SK-N-SH (cell line): ENCODE measurements around the gene PARD3B. TPM values are rescaled to one million over a fixed set of nuclear protein-coding genes. Genes with fewer than 3 reads are reported as not detected.
A peak's percentile ranks its signal among the peaks of the same experiment; 100 is the strongest.

Experiments
- CTCF ChIA-PET: fragments of 300-600, 350-600 bp; formaldehyde crosslinking; extraction: SDS; loops from one replicate; lab custom pipeline; 2021; lab: Yijun Ruan, JAX
- POLR2A ChIA-PET: fragments of 350-600 bp; sonication (Branson Sonifier 250); formaldehyde crosslinking; extraction: SDS; loops from one replicate; lab custom pipeline; 2020; ENCODE audit warnings: antibody characterized with exemption, inconsistent platforms; lab: Yijun Ruan, JAX
- DNase-seq: peaks from one replicate; pipeline ENCODE4 v3.0.0; 2012
- H2AFZ ChIP-seq: fragments of 200-600 bp; sonication (generic); 2 replicates; pipeline ENCODE4 v1.8.1; 2016; ENCODE audit warnings: antibody characterized with exemption, mild to moderate bottlenecking, low read depth
- H3F3A ChIP-seq: fragments of 200-600 bp; sonication (generic); replicated peaks from 2 replicates; pipeline ENCODE3; 2016; ENCODE audit warnings: antibody characterized with exemption, mild to moderate bottlenecking; ENCODE audit not compliant: insufficient read depth
- H3K27ac ChIP-seq, 2 experiments: fragments of 200-500 bp in 1 of 2; fragments of 200-600 bp in 1 of 2; sonication (Bioruptor generic) in 1 of 2; sonication (generic), shearing (Covaris generic) in 1 of 2; 2 replicates each; pipeline versions ENCODE4 v1.5.1 to v1.6.1; 2014 to 2016; ENCODE audit warnings: low read depth in 2 of 2, inconsistent platforms in 1 of 2, low read length in 1 of 2, mild to moderate bottlenecking in 1 of 2, mixed read lengths in 1 of 2
- H3K27me3 ChIP-seq: fragments of 200-600 bp; sonication (generic), shearing (Covaris generic); 2 replicates; pipeline ENCODE4 v1.6.1; 2016; ENCODE audit warnings: mixed run types; ENCODE audit not compliant: insufficient read depth
- H3K36me3 ChIP-seq, 2 experiments: fragments of 200-500 bp in 1 of 2; fragments of 200-600 bp in 1 of 2; sonication (Bioruptor generic) in 1 of 2; sonication (generic) in 1 of 2; replicated peaks in 1 of 2; 2 replicates each; pipeline versions ENCODE3 to v1.5.1; 2014 to 2016; ENCODE audit warnings: low read length in 1 of 2, mild to moderate bottlenecking in 1 of 2; ENCODE audit not compliant: insufficient read depth in 2 of 2, control insufficient read depth in 1 of 2
- H3K4me1 ChIP-seq, 2 experiments: fragments of 200-500 bp in 1 of 2; fragments of 200-600 bp in 1 of 2; sonication (Bioruptor generic) in 1 of 2; sonication (generic), shearing (Covaris generic) in 1 of 2; 2 replicates each; pipeline versions ENCODE4 v1.5.1 to v1.6.1; 2014 to 2016; ENCODE audit warnings: low read depth in 1 of 2, low read length in 1 of 2, mixed run types in 1 of 2; ENCODE audit not compliant: insufficient read depth in 2 of 2, control insufficient read depth in 1 of 2
- H3K4me2 ChIP-seq: fragments of 200-600 bp; sonication (generic), shearing (Covaris generic); 2 replicates; pipeline ENCODE4 v1.6.1; 2017; ENCODE audit warnings: mixed run types
- H3K4me3 ChIP-seq, 2 experiments: fragments of 200-500 bp in 1 of 2; fragments of 200-600 bp in 1 of 2; sonication (Bioruptor generic) in 1 of 2; sonication (generic), shearing (Covaris generic) in 1 of 2; 2 replicates each; pipeline versions ENCODE4 v1.5.1 to v1.8.1; 2014 to 2016; ENCODE audit warnings: low read depth in 2 of 2, inconsistent platforms in 1 of 2, low read length in 1 of 2, mild to moderate bottlenecking in 1 of 2, mixed read lengths in 1 of 2, moderate library complexity in 1 of 2
- H3K79me2 ChIP-seq: fragments of 200-600 bp; sonication (generic); 2 replicates; pipeline ENCODE4 v1.8.1; 2017; ENCODE audit warnings: mild to moderate bottlenecking; ENCODE audit not compliant: insufficient read depth
- H3K9ac ChIP-seq: fragments of 200-600 bp; sonication (generic); 2 replicates; pipeline ENCODE4 v1.6.1; 2017; ENCODE audit warnings: mixed run types
- H3K9me2 ChIP-seq: fragments of 200-600 bp; sonication (generic); 2 replicates; pipeline ENCODE4 v1.6.1; 2017; ENCODE audit warnings: mixed run types
- H3K9me3 ChIP-seq: fragments of 200-600 bp; sonication (generic); 2 replicates; pipeline ENCODE4 v1.6.1; 2017; ENCODE audit warnings: mixed run types, mild to moderate bottlenecking, moderate library complexity
- H4K20me1 ChIP-seq: fragments of 200-600 bp; sonication (generic); 2 replicates; pipeline ENCODE4 v1.6.1; 2017; ENCODE audit warnings: mild to moderate bottlenecking, mixed run types; ENCODE audit not compliant: insufficient read depth
- CHD2 ChIP-seq: fragments of 150-350 bp; IDR thresholded peaks from 2 replicates; pipeline ENCODE4 v1.6.1; 2018; ENCODE audit warnings: low read length; ENCODE audit not compliant: partially characterized antibody
- ELF1 ChIP-seq: IDR thresholded peaks from 2 replicates; pipeline ENCODE4 v1.4.0; 2012
- EP300 ChIP-seq, 2 experiments: IDR thresholded peaks; 2 replicates each; pipeline versions ENCODE4 v1.4.0 to v1.6.1; 2012; ENCODE audit warnings: borderline replicate concordance in 1 of 2, low read depth in 1 of 2, low read length in 1 of 2
- FOSL2 ChIP-seq: IDR thresholded peaks from 2 replicates; pipeline ENCODE4 v1.4.0; 2012; ENCODE audit warnings: low read depth, mild to moderate bottlenecking, moderate library complexity, borderline replicate concordance
- FOXM1 ChIP-seq: IDR thresholded peaks from 2 replicates; pipeline ENCODE4 v1.4.0; 2012; ENCODE audit warnings: low read depth, mild to moderate bottlenecking
- GABPA ChIP-seq: IDR thresholded peaks from 2 replicates; pipeline ENCODE4 v1.4.0; 2012; ENCODE audit warnings: low read depth, mild to moderate bottlenecking
- GATA2 ChIP-seq: sonication (generic); formaldehyde crosslinking; IDR thresholded peaks from 2 replicates; pipeline ENCODE4 v1.5.0; 2020; ENCODE audit warnings: mild to moderate bottlenecking, missing genetic modification reagents
- IRF3 ChIP-seq: fragments of 150-350 bp; IDR thresholded peaks from 2 replicates; pipeline ENCODE4 v1.6.1; 2016; ENCODE audit warnings: mild to moderate bottlenecking, low read depth, low read length
- JUND ChIP-seq: IDR thresholded peaks from 2 replicates; pipeline ENCODE4 v1.4.0; 2012
- MEF2A ChIP-seq: IDR thresholded peaks from 2 replicates; pipeline ENCODE4 v1.4.0; 2012; ENCODE audit warnings: low read depth, borderline replicate concordance
- MXI1 ChIP-seq: IDR thresholded peaks from 2 replicates; pipeline ENCODE4 v1.6.1; 2012; ENCODE audit warnings: mild to moderate bottlenecking, low read depth, low read length, improper control_type of control experiment
- NFIC ChIP-seq: IDR thresholded peaks from 2 replicates; pipeline ENCODE4 v1.4.0; 2012; ENCODE audit warnings: borderline replicate concordance
- RFX5 ChIP-seq: IDR thresholded peaks from 2 replicates; pipeline ENCODE4 v1.6.1; 2012; ENCODE audit warnings: mild to moderate bottlenecking, improper control_type of control experiment, low read length
- TCF12 ChIP-seq: IDR thresholded peaks from 2 replicates; pipeline ENCODE4 v1.4.0; 2012
- TEAD4 ChIP-seq: IDR thresholded peaks from 2 replicates; pipeline ENCODE4 v1.4.0; 2012; ENCODE audit warnings: mild to moderate bottlenecking, borderline replicate concordance; ENCODE audit not compliant: insufficient read depth
- USF1 ChIP-seq: IDR thresholded peaks from 2 replicates; pipeline ENCODE4 v1.4.0; 2012; ENCODE audit warnings: low read depth, borderline replicate concordance
- USF2 ChIP-seq: fragments of 150-350 bp; IDR thresholded peaks from 2 replicates; pipeline ENCODE4 v1.6.1; 2017; ENCODE audit warnings: antibody characterized with exemption, low read length, low read depth, borderline replicate concordance
- YY1 ChIP-seq: IDR thresholded peaks from 2 replicates; pipeline ENCODE4 v1.4.0; 2012; ENCODE audit warnings: low read depth, mild to moderate bottlenecking
- WGBS: methylation state at CpG from one replicate; pipeline ENCODE4 v1.1.6; 2017; ENCODE audit warnings: low lambda C conversion rate; 5-methylcytosine and 5-hydroxymethylcytosine counted together
- polyA plus RNA-seq, 3 experiments: library from polyadenylated mRNA; depleted of rRNA; stranded (reverse); fragments of >200 nt; gene quantifications; 2 replicates each; pipeline ENCODE4 v1.2.3, GENCODE V29; 2012
- TF ChIP-seq, protein P1 (sequence below): IDR thresholded peaks from 2 replicates; pipeline ENCODE4; 2012
- TF ChIP-seq, protein P2 (sequence below): IDR thresholded peaks from 2 replicates; pipeline ENCODE4 v1.6.1; 2012; ENCODE audit warnings: mild to moderate bottlenecking, low read depth, low read length, moderate library complexity

PARD3B gene
- polyA plus RNA-seq, 1 of the 3 experiments (the other 2 are of a cell fraction): 0.87 TPM

GRCh38 chr2:205660521-205661124, 1115.3 kb downstream of the PARD3B start:
- no peaks in the 10 kb centered on the region for H3K9me2 ChIP-seq
- H3K79me2 ChIP-seq: no peaks in the 10 kb centered on the region
- no peak overlapping the region for H3K4me3 ChIP-seq
- 34% methylated on average over 8 of the region's 8 CpGs for WGBS
- peak overlapping the region; percentile 30 for H2AFZ ChIP-seq
- no peaks in the 10 kb centered on the region for H3K27me3 ChIP-seq
- peaks cover 3 to 27% of the 10 kb centered on the region in 2 experiments for H3K4me1 ChIP-seq
- DNase-seq: no peak
- no peak overlapping the region for H3K9ac ChIP-seq
- ChIA-PET POLR2A (no interaction called here), CTCF (interaction anchor here (1.2 kb wide), 1 partner anchor 15 kb away, joined by 5 read pairs; no protein-coding TSS in a partner anchor)
- no peaks in the 10 kb centered on the region for H4K20me1 ChIP-seq
- H3F3A ChIP-seq: peaks cover 15% of the 10 kb centered on the region
- peak overlapping the region in 1 of 2 experiments; percentile 68; a peak in 2 of 4 replicates for H3K27ac ChIP-seq
- no peaks in the 10 kb centered on the region for H3K36me3 ChIP-seq
- H3K4me2 ChIP-seq: peak overlapping the region; percentile 62
- peak; percentile 56 for TF ChIP-seq JUND
- TF ChIP-seq NFIC: peak; percentile 62; the same call in 1 of the 2 replicates
- no peak for TF ChIP-seq IRF3
- TF ChIP-seq CHD2: no peak
- TF ChIP-seq FOSL2: peak; percentile 55; the same call in 1 of the 2 replicates
- TF ChIP-seq MXI1: no peak
- TF ChIP-seq, protein P1, sequence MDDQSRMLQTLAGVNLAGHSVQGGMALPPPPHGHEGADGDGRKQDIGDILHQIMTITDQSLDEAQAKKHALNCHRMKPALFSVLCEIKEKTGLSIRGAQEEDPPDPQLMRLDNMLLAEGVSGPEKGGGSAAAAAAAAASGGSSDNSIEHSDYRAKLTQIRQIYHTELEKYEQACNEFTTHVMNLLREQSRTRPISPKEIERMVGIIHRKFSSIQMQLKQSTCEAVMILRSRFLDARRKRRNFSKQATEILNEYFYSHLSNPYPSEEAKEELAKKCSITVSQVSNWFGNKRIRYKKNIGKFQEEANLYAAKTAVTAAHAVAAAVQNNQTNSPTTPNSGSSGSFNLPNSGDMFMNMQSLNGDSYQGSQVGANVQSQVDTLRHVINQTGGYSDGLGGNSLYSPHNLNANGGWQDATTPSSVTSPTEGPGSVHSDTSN: peak; percentile 55
- peak; percentile 76 for TF ChIP-seq TCF12
- TF ChIP-seq YY1: no peak
- TF ChIP-seq GABPA: no peak
- TF ChIP-seq EP300 (IDR thresholded peaks at IDR 0.05; ENCODE audit: borderline replicate concordance in 1 of 2, low read depth in 1 of 2, low read length in 1 of 2): peak in 1 of 2 experiments; percentile 12; a peak in 1 of 4 replicates
- peak; percentile 36; the same call in 1 of the 2 replicates for TF ChIP-seq TEAD4
- TF ChIP-seq FOXM1: no peak
- TF ChIP-seq USF1: no peak
- no peak for TF ChIP-seq MEF2A
- no peaks in the 10 kb centered on the region for H3K9me3 ChIP-seq

- Histone ChIP-seq H3F3A (peaks cover 15% of the 10 kb centered on the region), H2AFZ (peak overlapping the region; percentile 30; the same call in 1 of the 2 replicates), H4K20me1 (no peaks in the 10 kb centered on the region), H3K4me2 (peak overlapping the region; percentile 62), H3K9me2 (no peaks in the 10 kb centered on the region), H3K9ac (no peak overlapping the region), H3K4me3 (no peak overlapping the region), H3K4me1 (peaks cover 3 to 27% of the 10 kb centered on the region in 2 experiments), H3K27ac (peak overlapping the region in 1 of 2 experiments; percentile 68; a peak in 2 of 4 replicates), H3K9me3 (no peaks in the 10 kb centered on the region), H3K79me2 (no peaks in the 10 kb centered on the region), H3K36me3 (no peaks in the 10 kb centered on the region), H3K27me3 (no peaks in the 10 kb centered on the region)
- DNase-seq: no peak
- CTCF ChIA-PET: no interaction called here
- 94% methylated on average over 5 of the region's 5 CpGs for WGBS
- POLR2A ChIA-PET: no interaction called here
- TF ChIP-seq, protein P2, sequence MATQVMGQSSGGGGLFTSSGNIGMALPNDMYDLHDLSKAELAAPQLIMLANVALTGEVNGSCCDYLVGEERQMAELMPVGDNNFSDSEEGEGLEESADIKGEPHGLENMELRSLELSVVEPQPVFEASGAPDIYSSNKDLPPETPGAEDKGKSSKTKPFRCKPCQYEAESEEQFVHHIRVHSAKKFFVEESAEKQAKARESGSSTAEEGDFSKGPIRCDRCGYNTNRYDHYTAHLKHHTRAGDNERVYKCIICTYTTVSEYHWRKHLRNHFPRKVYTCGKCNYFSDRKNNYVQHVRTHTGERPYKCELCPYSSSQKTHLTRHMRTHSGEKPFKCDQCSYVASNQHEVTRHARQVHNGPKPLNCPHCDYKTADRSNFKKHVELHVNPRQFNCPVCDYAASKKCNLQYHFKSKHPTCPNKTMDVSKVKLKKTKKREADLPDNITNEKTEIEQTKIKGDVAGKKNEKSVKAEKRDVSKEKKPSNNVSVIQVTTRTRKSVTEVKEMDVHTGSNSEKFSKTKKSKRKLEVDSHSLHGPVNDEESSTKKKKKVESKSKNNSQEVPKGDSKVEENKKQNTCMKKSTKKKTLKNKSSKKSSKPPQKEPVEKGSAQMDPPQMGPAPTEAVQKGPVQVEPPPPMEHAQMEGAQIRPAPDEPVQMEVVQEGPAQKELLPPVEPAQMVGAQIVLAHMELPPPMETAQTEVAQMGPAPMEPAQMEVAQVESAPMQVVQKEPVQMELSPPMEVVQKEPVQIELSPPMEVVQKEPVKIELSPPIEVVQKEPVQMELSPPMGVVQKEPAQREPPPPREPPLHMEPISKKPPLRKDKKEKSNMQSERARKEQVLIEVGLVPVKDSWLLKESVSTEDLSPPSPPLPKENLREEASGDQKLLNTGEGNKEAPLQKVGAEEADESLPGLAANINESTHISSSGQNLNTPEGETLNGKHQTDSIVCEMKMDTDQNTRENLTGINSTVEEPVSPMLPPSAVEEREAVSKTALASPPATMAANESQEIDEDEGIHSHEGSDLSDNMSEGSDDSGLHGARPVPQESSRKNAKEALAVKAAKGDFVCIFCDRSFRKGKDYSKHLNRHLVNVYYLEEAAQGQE: no peak
- TF ChIP-seq USF1 (no peak), RFX5 (no peak), ELF1 (no peak), USF2 (no peak), GATA2 (CRISPR knock-in tag) (no peak), TEAD4 (no peak)
These were observed 1116.0 kb downstream of the PARD3B start for GRCh38 chr2:205661281-205661680.
